BE2C (cell line): ENCODE measurements around the gene NFKBIE.

Experiments
- DNase-seq: peaks from one replicate; pipeline ENCODE4 v3.0.0-alpha.2; 2020
- H3K27me3 ChIP-seq: fragments of 250-450 bp; sonication (Bioruptor Pico); 2 replicates; pipeline ENCODE4 v1.5.1; 2020; ENCODE audit warnings: mild to moderate bottlenecking
- H3K36me3 ChIP-seq: fragments of 250-450 bp; sonication (Bioruptor Pico); 2 replicates; pipeline ENCODE4 v1.5.1; 2020; ENCODE audit warnings: mild to moderate bottlenecking
- H3K4me1 ChIP-seq: fragments of 250-450 bp; sonication (Bioruptor Pico); 2 replicates; pipeline ENCODE4 v1.5.1; 2020
- H3K4me3 ChIP-seq: 2 replicates; pipeline ENCODE4 v1.5.1; 2011; ENCODE audit warnings: low read depth, low read length
- H3K9me3 ChIP-seq: fragments of 250-450 bp; sonication (Bioruptor Pico); 2 replicates; pipeline ENCODE4 v1.5.1; 2020
- CTCF ChIP-seq: IDR thresholded peaks from 2 replicates; pipeline ENCODE4 v1.5.1; 2012; ENCODE audit warnings: mild to moderate bottlenecking, low read depth, low read length

NFKBIE gene

DNA sequence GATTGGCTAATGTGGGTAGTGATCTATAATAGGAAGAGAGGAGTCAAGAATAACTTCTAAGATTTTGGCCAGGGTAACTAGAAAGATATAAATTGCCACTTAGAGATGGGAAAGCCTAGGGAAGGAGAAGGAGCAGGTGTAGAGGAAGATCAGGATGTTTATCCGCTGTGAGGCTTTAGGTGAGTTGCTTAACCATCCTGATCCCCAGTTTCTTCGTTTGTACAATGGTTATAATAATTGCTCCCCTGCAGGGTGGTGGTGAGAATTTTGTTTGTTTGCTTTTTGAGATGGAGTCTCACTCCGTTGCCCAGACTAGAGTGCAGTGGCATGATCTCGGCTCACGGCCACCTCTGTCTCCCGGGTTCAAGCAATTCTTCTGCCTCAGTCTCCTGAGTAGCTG is 51.0 kb downstream of the NFKBIE start:
- TF ChIP-seq CTCF, result no peak
- no peaks in the 10 kb centered on the region for H3K36me3 ChIP-seq
- peaks cover 15% of the 10 kb centered on the region; the same call in 1 of the 2 replicates for H3K4me1 ChIP-seq
- no peak overlapping the region for H3K4me3 ChIP-seq
- DNase-seq, result no peak
- no peaks in the 10 kb centered on the region for H3K27me3 ChIP-seq
- H3K9me3 ChIP-seq, result no peaks in the 10 kb centered on the region

GRCh38 chr6:44211284-44211683 is 54.1 kb downstream of the NFKBIE start:
- no peaks in the 10 kb centered on the region for H3K36me3 ChIP-seq
- no peak for DNase-seq
- no peaks in the 10 kb centered on the region for H3K9me3 ChIP-seq
- no peak for TF ChIP-seq CTCF
- H3K27me3 ChIP-seq, result no peaks in the 10 kb centered on the region
- no peak overlapping the region for H3K4me3 ChIP-seq
- no peaks in the 10 kb centered on the region for H3K4me1 ChIP-seq
